GM21737 (cell line): Measurements from ENCODE around the gene ERGIC1.
"Not testable (repeated sequence)": the region's sequence is repeated elsewhere in the genome, so short reads cannot be mapped to it uniquely, and the experiment has no call there.

Experiments
- ATAC-seq: cut with Tn5 transposase; IDR thresholded peaks from one replicate; pipeline ENCODE4 v1.9.1; 2021; ENCODE audit warnings: mild to moderate bottlenecking, moderate library complexity; ENCODE audit not compliant: unreplicated experiment

The ERGIC1 gene

DNA sequence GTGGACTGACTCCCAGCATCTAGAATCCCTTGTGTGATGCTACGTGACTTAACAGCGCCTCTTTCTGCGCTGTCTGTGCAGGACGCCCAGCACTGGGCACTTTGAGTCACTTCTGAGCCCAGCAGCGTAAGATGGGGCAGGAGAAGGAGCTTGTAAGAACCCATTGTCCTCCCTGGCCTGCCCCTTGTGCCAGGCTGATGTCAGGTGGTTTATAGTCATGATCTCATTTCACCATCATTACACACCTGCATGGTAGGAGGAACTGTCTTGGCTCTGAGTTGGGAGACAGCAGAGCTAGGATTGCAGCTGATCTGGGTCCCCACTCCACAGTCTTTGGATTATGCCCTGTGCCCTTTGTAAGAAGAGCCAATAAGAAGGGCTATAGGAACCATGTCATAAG is 12.2 kb downstream of the ERGIC1 start:
- ATAC-seq = no peak

DNA sequence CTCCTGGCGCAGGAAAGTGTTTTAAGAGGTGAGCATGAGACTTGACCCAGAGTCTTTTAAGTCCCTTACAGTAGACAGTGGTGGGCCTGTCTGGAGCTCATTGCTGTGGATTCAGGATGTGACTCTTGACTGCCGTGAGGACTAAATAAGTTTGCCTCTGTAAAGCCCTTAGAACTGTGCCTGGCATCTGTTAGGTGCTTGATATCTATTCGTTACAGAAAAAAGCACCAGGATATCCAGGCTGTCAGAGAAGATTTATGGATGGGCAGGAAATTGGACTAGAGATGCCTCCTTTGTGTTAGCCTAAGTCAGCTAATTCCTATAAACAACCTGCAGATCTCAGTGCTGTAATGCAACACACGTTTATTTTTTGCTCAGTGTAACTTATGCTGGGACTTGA is 12.6 kb downstream of the ERGIC1 start:
- ATAC-seq = no peak

DNA sequence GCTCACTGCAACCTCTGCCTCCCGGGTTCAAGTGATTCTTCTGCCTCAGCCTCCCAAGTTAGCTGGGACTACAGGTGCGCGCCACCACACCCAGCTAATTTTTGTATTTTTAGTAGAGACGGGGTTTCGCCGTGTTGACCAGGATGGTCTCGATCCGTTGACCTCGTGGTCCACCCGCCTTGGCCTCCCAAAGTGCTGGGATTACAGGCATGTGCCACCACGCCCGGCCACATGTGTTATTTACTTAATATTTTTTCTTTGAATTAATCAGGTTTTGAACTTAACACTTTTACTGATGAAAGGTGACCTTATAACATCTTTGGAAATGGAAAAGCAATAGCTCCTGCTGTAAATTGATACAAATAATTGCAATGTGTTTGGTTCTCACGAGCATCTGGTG is 13.5 kb downstream of the ERGIC1 start:
- not testable (repeated sequence) for ATAC-seq

DNA sequence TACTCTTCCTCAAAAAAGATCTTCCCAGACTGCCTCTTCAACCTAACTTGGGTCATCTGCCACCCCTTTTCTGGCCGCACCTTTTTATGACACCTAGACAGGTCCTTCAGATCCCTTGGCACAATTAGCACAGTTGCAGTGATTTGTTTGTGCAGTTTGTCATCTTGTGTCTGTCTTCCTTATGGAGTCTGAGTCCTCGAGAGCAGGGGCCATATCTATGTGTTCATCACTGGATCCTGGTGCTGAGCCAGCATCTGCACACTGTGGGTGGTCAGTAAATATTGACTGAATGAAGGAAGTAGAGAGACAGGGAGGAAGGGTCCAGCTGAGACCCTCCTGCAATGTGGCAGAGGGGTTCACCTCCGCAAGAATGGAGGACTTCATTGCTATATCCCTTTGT is 14.4 kb downstream of the ERGIC1 start:
- no peak for ATAC-seq

DNA sequence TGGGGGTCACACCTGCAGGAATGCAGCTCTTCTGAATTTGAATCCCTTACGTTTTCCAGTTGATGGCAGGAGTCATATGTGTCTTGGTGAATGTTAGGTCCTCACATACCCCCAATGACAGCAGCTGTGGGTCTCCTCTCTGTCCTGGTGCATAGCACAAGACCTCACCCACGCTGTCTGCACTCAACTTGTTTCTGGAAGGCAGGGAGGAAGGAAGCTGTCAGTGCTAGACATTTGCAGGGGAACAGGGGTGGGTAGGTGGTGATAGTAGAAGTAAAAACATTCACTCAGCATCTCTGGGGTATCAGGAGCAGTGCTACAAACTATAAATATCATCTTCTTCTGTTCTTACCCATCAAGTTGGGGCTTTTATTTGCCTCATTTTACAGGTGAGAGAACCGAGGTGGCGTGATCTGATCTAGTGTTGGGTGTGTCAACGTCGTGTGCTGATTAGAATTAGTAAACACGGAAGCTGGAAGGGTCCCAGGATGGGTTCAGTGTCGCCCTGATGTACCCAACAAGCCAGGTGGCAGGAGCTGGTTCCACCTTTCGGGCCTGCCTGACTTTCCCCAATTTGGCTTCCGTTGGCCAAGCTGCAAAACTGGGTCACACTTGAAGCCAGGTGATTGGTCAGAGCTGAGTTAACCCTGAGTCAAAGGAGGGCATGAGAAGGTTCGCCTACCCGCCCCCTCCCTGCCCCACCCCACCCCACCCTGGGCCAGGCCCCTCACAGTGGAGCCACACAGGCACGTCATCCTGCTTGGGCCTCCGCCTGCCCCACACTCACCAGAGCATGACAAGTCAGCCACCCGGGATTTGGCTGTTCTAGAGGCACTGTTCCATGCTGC is 15.8 kb downstream of the ERGIC1 start:
- peak; percentile 61 for ATAC-seq

DNA sequence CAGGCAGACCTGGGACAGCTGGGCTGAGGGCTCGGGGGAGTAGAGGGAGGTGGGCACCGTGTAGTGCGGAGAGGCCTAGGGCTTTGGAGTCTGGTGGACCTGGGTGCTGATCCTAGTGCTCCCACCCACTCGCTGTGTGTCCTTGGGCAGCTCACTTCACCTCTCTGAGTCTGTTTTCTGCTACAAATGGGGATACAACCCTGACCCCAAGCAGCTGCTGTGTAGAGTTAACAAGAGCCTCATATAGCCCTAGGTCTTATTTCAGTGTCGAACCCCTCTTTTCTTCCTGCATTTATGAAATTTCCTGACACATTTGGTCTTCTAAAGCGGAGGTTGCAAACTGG is 16.4 kb downstream of the ERGIC1 start:
- ATAC-seq = no peak

DNA sequence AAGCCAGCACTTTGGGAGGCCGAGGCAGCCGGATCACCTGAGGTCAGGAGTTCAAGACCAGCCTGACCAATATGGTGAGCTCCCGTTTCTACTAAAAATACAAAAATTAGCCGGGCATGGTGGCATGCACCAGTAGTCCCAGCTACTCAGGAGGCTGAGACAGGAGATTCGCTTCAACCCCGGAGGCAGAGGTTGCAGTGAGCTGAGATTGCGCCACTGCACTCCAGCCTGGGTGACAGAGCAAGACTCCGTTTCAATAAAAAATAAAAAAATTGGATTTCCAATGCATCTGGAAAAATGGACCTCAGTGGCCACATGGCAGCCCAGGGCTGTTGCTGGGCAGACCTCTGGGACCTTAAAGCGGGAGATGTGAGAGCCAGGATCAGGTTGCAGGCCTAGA is 17.2 kb downstream of the ERGIC1 start:
- ATAC-seq = not testable (repeated sequence)

DNA sequence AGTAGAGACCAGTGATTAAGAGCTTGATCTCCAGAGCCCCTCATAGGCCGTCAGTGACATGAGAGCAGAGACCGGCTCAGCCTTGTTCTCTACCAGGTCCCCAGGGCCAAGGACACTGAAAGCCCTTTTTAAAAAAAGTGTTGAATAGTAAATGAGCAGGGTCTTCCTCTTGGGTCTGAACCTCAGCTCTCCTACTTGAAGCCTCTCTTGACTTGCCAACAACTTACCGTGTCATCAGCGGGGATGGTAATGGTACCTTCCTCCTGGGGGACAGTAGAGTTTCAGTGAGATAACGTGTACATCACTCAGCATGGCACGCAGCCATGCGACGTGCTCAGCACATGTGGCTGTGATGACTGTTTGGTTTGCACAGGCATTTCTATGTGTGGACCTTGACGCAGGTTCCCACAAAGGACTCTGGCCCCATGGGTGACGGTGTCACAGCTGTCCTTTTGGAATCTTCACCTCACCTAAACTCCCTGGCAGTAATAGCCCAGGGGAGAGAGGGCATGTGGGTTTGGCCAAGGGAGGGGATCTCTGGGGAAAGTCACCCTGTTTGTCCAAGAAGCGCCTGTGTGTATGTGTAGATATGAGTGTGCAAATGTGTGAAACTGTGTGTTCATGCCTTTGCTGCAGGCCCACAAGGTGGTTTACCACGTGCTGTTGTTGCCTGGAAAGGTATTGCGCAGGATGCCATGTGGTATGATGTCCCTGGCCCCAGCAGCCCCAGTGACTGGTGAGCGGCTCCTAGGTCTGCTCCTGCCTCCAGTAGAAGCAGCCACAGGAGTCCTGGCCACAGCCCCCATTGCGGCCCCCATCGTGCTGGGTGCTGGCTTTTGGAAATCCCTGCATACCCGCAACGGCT is 18.7 kb downstream of the ERGIC1 start:
- ATAC-seq = no peak

DNA sequence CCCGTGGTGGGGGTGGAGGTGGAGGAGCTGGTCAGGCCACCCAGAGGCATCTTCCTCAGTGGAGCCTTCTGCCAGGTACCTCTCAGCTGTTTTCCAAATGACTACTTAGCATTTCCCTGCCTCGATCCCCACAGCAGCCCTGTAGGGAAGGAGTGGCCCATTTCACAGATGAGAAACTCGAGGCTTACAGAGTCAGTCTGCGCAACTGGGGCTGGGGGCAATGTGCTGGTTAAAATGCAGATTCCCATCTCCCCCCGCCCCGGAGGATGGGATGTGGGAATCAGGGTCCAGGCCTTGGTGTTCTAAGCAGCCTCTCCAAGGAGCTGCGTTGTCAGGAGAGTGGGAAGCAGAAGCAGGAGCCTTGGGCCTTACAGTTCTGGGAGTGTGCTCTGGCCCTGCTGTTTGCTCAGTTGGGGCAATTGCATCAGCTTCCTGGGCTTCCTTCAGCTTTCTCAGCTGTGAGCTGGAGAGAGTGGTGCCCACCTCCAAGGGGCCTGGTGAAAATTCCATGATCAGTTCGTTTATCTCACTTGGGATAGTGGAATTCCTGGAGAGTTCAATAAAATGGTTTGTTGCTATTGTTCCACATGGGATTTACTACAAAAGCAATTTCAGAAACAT is 19.4 kb downstream of the ERGIC1 start:
- ATAC-seq = no peak

DNA sequence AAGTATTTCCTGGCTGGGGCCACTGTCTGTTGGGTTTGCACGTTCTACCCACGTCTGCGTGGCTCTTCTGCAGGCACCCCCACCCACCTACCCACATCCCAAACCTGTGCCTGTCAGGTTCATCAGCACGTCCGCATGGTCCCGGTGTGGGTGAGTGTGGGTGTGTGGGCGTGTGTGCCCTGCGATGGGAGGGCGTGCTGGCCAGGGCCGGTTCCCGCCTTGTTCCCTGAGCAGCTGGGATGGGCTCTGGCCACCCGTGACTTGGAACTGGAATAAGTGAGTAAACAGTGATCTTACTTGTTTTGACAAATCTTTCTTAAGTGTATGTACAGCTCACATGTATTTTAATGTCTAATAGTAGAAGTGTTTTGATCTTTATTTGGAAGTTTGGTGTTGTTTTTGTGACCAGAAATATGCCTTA is 20.4 kb downstream of the ERGIC1 start:
- no peak for ATAC-seq

DNA sequence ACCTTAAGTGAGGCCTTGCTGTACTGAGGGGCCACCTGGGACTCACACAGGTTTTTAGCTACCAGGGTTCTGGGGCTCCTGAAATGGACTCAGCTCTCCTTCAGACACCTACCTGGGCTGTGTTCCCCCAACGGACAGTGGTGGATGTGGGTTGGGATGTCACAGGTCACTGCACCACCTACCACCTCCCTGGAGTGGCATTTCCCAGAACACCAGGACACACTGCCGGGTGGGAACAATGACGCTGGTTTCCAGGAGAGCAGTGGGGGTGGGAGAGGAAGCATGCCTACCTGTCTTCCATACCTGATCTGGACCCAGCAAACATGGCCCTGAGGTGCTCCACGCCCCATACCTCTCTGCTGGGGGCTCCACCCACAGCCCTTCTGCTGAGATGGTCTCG is 20.9 kb downstream of the ERGIC1 start:
- no peak for ATAC-seq

DNA sequence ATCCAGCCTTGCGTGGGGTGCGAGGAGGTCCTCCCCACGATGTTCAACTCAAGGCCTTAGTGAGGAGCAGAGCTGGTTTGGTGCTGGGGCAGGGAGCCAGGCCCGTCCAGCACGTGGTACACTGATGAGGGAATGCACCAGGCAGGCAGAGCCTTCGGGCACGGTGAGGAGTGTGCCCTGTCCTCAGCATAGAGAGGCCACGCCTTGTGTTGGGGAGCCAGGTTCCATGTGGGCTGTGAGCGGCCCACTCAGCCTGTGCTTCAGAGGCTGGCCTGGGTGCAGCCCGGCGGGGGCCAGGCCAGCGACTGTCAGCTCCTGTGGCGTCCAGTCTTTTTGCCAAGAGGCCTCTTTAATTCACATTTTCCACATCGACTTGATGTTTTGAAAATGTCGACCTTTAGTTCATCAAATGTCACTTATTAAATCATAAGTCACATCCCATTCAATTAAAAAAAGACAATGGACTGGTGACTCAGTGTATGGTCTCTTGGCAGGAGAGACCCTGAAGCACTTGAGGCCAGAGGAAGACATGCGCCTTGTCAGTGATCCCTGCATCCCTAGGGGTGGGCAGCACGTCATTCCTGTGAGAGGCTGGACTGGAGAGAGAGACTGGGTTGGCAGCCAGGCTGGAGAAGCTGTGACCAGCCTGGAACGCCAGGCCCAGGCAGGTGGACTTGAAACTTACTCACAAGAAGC is 21.7 kb downstream of the ERGIC1 start:
- no peak for ATAC-seq

DNA sequence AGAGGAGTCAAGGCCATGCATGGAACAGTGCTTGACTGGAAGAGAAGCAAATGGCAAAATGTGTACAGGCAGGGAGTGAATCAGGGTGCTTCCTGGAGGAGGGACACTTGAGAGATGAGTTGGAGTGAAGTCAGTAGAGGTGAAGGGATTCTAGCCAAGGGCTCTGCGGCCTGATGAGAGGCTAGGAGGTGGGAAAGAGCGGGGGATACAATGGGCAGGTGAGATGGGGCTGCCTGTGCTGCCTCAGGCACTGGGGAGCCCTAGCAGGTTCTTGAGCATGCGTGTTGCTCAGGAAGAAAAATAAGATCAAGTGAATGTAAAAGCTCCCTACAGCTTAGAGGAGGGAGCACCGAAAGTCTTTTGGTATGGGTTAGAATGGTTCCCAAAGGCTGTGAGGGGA is 22.3 kb downstream of the ERGIC1 start:
- ATAC-seq = no peak

DNA sequence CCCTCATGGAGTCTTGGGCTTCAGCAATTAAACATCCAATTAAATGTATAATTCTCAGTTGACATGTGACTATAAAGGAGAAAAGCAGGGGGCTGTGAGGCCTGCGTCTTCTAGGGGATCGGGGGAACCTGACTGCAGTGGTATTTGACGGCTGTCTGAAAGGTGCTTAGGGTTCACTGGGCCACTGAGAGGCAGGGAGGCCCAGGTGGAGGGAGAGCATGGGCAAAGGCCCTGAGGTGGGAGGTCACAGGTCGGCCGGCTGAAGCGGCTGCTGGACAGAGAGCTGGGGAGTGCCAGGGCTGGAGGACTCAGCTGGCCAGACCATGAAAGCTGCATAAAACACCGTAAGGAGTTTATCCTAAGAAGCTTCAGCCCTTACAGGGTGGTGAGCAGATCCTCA is 23.9 kb downstream of the ERGIC1 start:
- no peak for ATAC-seq

DNA sequence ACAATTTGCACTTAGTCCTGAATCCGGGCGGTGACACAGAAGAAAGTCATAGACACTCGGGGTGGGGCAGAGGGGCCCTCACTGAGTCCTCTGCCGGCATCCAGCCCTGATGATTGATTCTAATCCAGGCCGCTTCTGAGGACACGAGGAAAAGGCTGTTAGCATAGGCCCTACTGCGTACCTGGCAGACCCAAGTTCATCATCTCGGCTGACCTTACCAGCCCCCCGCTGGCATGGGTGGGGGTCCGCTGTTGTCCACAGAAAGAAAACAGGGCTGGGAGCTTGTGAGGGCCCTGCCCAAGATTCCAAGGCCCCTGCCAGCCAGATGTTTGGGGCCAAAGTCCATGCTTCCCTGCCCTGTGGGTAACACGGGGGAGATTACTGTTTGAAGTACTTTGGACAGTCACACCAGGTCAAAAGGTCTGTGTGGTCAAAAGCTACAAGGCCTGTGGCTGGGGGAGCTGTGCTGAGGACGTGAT is 24.5 kb downstream of the ERGIC1 start:
- no peak for ATAC-seq

DNA sequence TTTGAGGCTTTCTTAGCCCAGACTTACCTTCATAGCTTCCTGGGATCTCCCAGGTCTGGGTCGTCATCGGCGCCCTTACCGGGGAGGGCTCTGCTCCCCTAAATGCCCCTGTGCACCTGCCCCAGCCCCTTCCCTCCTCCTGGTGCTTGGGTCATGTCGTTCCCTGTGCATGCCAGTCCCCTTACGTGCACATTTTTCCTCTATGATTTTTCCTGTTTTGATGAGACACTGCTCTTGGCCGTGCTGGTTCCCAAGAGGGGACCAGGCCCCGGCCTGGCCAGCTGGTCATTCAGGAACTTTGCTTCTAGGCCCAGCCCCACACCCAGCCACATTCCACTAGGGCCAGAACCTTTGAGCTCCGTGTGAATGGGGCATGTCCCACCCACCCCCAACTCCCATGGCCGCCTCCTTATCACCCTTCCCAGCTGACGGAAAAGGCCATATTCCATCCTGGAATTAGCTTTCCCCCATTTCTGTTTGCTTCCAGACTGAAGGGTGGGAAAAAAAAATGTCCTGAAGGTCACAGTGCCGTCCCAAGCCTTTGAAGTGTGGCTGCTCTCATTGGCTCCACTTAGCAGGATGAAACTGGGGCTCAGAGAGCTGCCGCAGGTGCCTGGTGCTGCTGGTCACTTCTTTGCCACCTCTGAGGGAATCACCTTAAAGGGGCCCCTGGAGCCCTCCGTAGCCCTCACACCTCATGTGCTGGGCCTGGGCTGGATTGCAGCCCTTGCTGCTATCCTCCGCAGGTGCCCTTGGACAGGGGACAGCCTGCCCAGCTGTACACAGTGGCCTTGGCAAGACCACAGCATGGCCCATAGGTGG is 25.1 kb downstream of the ERGIC1 start:
- no peak for ATAC-seq

DNA sequence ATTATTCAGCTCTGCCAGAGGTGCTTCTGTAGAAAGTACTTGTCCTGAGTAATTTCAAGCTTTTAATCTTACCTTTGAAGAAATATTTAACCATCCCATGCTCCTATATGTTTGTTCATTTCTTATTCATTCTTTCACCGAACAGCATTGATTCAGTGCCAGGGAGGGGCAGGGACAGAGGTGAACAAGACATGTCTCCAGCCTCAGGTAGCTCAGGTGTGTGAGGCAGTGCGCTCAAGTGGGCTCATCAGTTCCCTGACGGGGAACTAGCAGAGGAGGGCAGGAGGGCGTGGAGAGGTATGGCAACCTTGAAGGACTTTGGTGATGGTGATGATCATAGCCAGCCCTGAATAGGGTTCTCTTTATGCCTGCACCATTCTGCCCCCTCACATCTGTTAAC is 25.9 kb downstream of the ERGIC1 start:
- no peak for ATAC-seq

DNA sequence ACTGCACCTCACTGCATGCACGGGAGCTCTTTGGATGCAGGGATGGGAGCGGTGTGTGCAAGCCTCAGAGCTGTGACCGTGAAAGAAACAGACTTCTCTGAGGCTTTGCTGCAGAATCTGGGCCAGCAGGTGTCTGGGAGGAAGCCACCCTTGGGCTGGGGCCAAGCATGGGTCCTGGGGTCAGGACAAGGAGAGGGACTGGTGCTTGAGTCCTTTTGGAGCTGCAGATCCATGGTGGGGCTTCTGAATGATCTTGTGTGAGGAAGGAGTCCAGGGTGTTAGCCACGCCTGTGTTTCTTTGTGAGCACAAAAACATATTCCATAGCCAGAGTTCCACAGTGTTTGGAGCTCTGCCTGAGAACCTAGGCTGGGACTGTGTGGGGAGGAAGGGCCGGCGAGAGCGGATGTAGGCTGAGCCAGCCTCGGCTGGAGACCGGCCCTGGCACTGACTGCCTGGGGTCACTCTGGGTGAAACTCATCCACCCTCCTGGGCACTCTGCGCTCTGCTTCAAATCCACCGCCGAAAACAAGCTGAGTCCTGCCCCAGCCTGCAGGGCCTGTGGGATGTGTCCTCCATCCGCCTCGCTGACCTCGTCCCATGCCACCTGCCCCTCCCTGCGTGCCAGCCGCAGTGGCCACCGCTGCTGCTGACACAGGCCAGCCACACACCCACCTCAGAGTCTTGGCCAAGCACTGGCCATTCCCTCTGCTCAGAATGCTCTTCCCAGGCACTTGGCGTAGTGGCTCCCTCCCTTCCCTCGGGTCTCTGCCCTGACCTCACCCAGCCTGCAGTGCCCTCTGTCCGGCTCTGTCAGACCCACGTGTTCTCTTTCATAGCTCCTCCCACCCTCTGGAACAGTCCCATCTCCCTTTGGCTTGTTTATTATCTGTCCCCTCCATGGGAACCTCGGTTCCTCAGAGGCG is 26.7 kb downstream of the ERGIC1 start:
- no peak for ATAC-seq

DNA sequence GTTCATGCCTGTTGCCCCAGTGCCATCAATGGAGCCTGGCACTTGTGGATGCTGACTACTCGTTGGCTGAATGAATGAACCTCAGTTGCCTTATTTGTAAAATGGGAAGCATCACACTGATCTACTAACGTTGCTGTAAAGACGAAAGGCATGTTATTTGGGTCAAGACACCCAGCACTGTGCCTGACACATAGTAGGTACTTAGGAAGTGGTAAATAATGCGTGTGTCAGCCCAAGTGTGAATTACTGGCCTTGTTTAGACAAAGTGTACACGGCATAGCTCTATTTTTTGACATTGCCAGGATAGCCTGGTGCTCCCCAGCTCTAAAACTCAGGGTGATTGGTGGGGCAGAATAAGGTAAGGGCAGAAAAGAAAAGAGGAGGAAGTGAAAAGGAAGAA is 27.4 kb downstream of the ERGIC1 start:
- ATAC-seq = no peak
